ENCODE measurements around the gene DMWD. TPM values are rescaled to one million over a fixed set of nuclear protein-coding genes. Genes with fewer than 3 reads are reported as not detected.

The DMWD gene
- total and polyA plus RNA-seq, 2 of the 13 experiments (the other 11 are each of a cell fraction or from before 2014, with no cell fraction given) = 10.3 to 14.9 TPM

GRCh38 chr19:45770192-45771101, 22.2 kb downstream of the DMWD start (continued):
- peak; percentile 68 for TF ChIP-seq ZNF142 (CRISPR knock-in tag; IDR thresholded peaks at IDR 0.05)
- no peak for TF ChIP-seq SCMH1 (CRISPR knock-in tag; IDR thresholded peaks at IDR 0.05; ENCODE audit: borderline replicate concordance)
- peak; percentile 69; the same call in 1 of the 2 replicates for TF ChIP-seq SNAPC2 (CRISPR knock-in tag; IDR thresholded peaks at IDR 0.05)
- TF ChIP-seq FLYWCH1 (CRISPR knock-in tag; IDR thresholded peaks at IDR 0.05) = no peak
- no peak for TF ChIP-seq HMGA1 (CRISPR knock-in tag; conservative IDR thresholded peaks at IDR 0.05)
- TF ChIP-seq ARID2 (CRISPR knock-in tag; IDR thresholded peaks at IDR 0.05; ENCODE audit: borderline replicate concordance) = no peak
- TF ChIP-seq SAP130 (CRISPR knock-in tag; IDR thresholded peaks at IDR 0.05; ENCODE audit: low read depth) = peak; percentile 81
- TF ChIP-seq MTA3 (CRISPR knock-in tag; IDR thresholded peaks at IDR 0.05) = no peak
- TF ChIP-seq ZZZ3 (CRISPR knock-in tag; IDR thresholded peaks at IDR 0.05; ENCODE audit: borderline replicate concordance) = peak; percentile 41; the same call in 1 of the 2 replicates
- no peak for TF ChIP-seq KAT2B (IDR thresholded peaks at IDR 0.05; ENCODE audit: borderline replicate concordance, low read depth, low read length)
- no peak for TF ChIP-seq CEBPZ (IDR thresholded peaks at IDR 0.05; ENCODE audit: low read length)
- no peak for TF ChIP-seq ZNF333 (CRISPR knock-in tag; IDR thresholded peaks at IDR 0.05; ENCODE audit: borderline replicate concordance)
- TF ChIP-seq ZBED4 (CRISPR knock-in tag; IDR thresholded peaks at IDR 0.05; ENCODE audit: borderline replicate concordance) = peak; percentile 64; the same call in 1 of the 2 replicates
- peak; percentile 72 for TF ChIP-seq POLR2AphosphoS2 (IDR thresholded peaks at IDR 0.05; ENCODE audit: low read depth, low read length)
